ENCODE measurements around the gene ZNF146.
"Not testable (repeated sequence)": the region's sequence is repeated elsewhere in the genome, so short reads cannot be mapped to it uniquely, and the experiment has no call there.

The ZNF146 gene

DNA sequence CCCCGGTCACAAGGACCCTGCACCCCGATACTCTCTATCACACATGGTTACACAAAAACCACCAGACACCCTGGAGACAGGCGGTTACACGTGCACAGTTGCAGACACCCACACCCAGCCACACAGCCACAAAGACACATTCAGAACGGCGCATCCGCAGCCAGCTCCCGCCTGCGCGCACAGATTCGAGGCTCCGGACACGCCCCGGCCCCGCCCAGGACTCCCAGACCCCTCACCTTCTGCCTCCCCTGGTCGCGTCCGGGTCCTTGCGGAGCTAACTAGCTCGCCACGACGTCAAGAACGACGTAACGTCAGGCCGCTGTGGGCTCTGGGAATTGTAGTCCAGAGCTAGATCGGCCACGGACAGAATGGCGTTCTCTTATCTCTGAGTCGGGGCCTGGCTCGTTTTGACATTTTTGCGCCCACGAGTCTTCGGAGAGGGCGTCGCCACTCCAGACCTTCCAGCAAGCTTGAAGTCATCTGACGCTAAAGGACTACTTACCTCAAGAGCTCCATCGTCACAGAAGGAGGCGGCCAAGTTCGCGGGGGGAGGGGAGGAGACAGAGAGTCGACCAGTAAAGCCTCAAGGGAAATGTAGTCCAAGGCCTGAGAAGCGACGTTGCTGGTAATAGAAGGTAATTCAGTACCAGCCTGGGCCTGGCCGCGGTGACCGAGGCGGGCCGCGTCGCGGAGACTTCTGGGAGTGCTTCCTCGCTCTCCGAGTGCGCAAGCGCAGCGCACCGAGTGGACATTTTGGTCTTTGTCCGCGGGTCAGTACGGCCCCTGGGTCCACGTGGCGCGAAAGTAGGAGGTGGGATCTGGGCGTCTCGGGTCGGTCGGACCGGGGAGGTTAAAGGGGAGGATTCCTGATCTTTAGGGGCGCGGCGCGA, at the start of gene ZNF146, which contains the start of gene ZNF565:
TSS of gene ZNF146 (plus strand) at position 721 of the 890 bp plus-strand sequence. CDS start 21,335 bp downstream, outside the sequence.
TSS of gene ZNF565 (minus strand) at position 280 of the 890 bp plus-strand sequence. CDS start 12,680 bp downstream, outside the sequence.
- in situ Hi-C loops (cut with MboI; ENCODE audit: low sequenced_read_pairs) = no loop called here

DNA sequence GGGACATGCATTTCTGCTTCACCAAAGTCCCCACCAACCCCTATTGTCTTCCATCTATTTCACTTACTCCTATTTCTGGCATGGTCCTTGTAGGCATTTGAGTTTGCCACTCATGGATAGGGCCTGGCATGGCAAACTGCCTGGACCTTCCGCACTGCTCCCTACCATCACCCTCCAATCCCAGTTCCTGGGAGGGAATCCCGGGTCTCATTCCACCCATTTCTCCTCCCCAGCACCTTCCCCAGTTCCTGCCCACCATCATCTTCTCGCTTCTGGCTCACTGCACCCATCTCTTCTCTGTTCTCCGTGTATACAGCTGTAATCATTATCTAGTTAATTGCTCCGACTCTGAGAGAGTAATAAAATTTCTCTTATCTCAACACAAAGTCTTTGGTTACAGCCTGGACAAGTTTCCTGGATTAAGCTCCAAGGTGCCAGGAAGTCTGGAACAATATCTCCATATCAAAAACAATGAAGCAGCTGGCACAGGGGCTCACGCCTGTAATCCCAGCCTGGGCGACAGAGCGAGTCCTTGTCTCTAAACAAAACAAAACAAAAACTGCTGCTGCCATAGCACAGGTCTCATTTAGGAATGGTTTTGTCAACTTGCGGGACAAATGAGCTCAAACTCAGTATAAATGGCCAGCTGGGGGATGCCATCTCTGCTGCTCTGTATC, 45.7 kb upstream of the ZNF146 start:
- in situ Hi-C loops (cut with MboI; ENCODE audit: low sequenced_read_pairs) = no loop called here

DNA sequence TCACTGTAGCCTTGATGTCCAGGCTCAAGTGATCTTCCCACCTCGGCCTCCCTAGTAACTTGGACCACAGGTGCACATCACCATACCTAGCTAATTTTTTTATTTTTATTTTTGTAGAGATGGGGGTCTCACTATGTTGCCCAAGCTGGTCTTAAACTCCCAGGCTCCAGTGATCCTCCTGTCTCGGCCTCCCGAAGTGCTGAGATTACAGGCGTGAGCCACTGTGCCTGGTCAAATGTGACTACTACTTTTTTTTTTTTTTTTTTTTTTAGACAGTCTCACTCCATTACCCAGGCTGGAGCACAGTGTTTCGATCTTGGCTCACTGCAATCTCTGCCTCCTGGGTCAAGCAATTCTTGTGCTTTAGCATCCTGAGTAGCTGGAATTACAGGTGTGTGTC, 42.1 kb upstream of the ZNF146 start:
- in situ Hi-C loops (cut with MboI; ENCODE audit: low sequenced_read_pairs) = no loop called here

DNA sequence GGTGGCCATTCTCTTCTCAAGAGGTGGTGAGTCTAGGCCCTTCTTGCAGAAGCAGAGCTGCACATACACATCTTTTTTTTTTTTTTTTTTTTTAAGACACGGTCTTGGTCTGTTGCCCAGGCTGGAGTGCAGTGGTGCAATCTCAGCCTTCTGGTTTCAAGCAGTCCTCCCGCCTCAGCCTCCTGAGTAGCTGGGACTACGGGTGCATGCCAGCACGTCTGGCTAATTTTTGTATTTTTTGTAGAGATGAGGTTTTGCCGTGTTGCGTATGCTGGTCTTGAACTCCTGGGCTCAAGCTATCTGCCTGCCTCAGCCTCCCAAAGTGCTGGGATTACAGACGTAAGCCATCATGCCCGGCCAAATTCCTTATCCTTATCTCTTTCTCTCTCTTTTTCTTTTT, 41.1 kb upstream of the ZNF146 start:
- in situ Hi-C loops (cut with MboI; ENCODE audit: low sequenced_read_pairs) = not testable (repeated sequence)

DNA sequence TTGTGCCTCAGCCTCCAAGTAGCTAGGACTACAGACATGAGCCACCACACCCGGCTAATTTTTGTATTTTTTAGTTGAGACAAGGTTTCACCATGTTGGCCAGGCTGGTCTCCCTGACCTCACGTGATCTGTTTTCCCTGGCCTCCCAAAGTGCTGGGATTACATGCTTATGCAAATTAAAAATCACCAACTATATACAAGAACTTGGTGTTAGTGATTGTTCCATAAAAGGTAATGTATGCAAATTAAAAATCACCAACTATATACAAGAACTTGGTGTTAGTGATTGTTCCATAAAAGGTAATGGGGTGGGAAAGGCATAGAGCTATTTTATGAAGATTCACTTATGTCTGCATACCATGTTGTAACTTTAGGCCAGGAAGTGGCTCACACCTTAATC, 35.8 kb upstream of the ZNF146 start:
- in situ Hi-C loops (cut with MboI; ENCODE audit: low sequenced_read_pairs) = not testable (repeated sequence)

DNA sequence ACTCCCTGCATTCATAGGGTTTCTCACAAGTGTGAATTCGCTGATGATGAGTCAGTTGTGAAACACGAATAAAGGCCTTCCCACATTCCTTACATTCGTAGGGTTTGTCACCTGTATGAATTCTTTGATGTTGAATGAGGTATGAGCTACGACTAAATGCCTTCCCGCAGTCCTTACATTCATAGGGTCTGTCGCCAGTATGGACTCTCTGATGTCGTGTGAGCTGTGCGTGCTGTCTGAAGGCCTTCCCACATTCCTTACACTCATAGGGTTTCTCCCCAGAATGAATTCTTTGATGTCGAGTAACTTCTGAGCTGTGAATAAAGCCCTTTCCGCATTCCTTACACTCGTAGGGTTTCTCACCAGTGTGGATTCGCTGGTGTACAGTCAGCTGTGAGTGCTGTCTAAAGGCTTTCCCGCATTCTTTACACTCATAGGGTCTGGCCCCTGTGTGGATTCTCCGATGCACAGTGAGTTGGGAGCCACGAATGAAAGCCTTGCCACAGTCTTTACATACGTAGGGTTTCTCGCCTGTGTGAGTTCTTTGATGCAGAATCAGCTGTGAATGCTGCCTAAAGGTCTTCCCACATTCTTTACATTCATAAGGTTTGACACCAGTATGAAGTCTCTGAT, 32.2 kb upstream of the ZNF146 start:
- in situ Hi-C loops (cut with MboI; ENCODE audit: low sequenced_read_pairs) = no loop called here

DNA sequence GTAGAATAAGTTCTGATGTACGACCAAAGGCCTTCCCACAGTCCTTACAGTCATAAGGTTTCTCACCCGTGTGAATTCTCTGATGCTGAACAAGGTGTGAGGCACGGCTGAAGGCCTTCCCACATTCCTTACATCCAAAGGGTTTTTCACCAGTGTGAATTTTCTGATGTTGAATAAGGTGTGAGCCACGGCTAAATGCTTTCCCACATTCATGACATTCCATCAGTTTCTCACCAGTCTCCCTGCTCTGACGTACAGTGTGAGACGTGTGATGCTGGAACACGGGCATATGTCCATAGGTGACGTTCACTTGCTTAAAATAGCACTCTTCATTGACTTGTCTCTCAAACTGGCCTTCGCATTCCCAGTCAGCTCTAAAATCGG, 31.7 kb upstream of the ZNF146 start:
- in situ Hi-C loops (cut with MboI; ENCODE audit: low sequenced_read_pairs) = no loop called here

DNA sequence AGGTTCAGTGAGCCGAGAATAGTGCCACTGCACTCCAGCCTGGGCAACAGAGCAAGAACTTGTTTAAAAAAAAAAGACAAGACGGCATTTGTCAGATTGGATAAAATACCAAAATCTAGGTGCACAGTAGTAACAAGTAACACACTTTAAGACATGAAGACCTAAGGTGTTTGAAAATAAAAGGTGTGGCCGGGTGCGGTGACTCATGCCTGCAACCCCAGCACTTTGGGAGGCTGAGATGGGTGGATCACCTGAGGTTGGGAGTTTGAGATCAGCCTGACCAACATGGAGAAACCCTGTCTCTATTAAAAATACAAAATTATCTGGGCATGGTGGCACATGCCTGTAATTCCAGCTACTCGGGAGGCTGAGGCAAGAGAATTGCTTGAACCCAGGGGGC, 28.2 kb upstream of the ZNF146 start:
- in situ Hi-C loops (cut with MboI; ENCODE audit: low sequenced_read_pairs) = not testable (repeated sequence)

DNA sequence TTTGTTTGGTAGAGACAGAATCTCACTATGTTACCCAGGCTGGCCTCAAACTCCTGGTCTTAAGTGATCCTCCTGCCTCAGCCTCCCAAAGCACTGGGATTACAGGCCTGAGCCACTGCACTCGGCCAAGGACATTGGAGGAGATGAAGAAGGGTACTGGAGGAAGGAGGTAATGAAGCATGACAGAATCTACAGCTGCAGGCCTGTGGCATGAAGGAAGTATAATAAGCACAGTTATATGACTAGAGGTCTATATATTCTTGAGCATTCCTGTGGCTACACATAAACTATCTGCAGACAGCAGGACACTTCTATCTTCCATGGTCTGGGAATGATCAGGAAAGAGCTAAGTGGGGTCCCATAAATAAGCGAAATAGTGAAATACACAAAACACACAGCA, 18.7 kb upstream of the ZNF146 start:
- in situ Hi-C loops (cut with MboI; ENCODE audit: low sequenced_read_pairs) = no loop called here

DNA sequence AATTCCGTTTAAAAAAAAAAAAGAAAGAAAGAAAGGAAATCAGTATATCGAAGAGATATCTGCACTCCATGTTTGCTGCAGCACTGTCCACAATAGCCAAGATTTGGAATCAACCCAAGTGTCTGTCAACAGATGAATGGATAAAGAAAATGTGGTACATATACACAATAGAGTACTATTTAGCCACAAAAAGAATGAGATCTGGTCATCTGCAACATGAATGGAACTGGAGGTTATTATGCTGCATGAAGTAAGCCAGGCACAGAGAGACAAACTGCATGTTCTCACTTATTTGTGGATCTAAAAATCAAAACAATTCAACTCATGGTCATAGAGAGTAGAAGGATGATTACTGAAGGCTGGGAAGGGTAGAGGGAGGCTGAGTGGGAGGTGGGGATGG, 16.8 kb upstream of the ZNF146 start:
- in situ Hi-C loops (cut with MboI; ENCODE audit: low sequenced_read_pairs) = no loop called here

DNA sequence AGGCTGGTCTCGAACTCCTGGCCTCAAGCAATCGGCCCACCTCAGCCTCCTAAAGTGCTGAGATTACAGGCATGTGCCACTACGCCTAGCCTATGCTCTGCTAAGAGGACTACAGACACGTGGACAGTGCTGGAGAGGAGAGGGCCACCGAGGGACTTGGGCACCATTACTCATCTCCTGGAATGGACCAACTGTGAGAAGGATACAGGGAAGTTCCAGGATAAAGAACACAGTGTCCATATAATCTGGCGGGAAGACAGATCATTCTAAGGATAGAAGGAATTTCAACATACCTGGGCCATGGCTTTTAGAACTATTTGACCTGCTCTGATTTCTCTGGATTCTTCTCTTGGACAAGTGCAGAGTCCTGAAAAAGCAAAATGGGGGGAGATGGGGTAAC, 13.2 kb upstream of the ZNF146 start:
- in situ Hi-C loops (cut with MboI; ENCODE audit: low sequenced_read_pairs) = no loop called here

DNA sequence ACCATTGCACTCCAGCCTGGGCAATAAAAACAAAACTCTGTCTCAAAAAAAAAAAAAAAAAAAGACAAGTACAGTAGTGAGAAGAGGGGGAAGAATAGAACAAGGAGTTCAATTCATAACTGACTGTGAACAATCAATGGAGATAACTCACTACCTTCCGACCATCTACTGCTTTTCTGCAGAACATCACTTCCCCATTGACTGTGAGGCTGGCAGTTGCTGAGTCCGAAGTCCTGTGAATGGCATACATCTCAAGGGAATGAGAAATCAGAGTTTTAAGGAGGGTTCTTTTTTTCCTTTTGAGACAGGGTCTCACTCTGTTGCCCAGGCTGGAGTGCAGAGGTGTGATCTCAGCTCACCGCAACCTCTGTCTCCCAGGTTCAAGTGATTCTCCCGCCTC, 11.6 kb upstream of the ZNF146 start:
- in situ Hi-C loops (cut with MboI; ENCODE audit: low sequenced_read_pairs) = no loop called here

DNA sequence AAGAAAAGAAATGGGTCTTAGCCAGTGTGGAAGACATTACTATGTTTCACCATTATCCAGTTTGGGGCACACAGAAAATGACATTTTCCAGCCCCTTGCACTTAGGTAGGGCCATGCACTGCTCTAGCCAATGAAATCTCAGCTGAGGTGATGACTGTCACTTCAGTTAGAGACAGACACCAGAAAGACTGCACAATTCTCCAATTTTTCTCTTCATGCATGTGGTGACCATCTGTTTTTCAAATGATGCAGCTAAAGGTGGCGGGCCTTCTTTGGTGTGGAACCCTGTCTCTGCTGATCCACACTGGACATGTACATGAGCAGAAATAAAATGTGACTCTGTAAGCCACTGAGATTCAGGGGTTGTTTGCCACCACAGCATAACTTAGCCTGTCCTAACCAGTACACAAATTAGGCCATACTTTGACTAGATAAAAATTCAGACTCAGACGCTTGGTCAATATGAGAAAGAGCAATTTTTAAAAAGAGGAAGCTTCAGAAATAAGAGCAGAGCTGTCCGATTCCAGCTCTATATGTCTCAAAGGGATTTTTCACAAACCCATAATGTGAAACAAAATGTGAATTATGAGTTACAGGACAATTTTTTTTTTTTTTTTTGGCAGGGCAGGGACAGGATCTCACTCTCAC, 7.2 kb upstream of the ZNF146 start:
- in situ Hi-C loops (cut with MboI; ENCODE audit: low sequenced_read_pairs) = no loop called here

DNA sequence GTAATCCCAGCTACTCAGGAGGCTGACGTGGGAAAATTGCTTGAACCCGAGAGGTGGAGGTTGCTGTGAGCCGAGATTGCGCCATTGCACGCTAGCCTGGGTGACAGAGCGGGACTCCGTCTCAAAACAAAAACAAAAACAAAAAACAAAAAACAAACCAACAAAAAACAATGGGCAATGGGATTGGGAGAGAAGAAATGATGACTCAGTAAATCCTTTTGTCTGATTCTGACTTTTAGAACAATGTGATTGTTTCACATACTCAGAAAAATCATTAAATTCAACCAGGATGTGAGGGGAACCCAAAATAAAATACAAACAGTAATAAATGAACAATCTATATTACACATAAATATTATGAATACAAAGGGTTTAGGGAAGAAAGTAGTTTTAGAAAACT, 5.5 kb upstream of the ZNF146 start:
- in situ Hi-C loops (cut with MboI; ENCODE audit: low sequenced_read_pairs) = no loop called here

DNA sequence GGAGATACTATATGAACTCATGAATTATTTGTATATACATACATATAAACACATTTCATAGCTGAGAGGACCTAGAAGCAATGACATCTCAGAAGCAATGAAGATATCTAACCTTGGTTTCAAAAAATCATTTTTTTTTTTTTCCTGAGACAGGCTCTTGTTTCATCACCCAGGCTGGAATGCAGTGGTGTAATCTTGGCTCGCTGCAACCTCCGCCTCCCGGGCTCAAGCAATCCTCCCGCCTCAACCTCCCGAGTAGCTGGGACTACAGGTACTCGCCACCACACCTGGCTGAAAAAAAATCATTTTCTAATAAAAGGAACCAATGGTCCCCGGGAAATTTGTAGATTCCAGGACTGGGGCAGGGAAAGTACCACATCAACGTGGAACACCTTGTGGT, 4.4 kb upstream of the ZNF146 start:
- in situ Hi-C loops (cut with MboI; ENCODE audit: low sequenced_read_pairs) = no loop called here

DNA sequence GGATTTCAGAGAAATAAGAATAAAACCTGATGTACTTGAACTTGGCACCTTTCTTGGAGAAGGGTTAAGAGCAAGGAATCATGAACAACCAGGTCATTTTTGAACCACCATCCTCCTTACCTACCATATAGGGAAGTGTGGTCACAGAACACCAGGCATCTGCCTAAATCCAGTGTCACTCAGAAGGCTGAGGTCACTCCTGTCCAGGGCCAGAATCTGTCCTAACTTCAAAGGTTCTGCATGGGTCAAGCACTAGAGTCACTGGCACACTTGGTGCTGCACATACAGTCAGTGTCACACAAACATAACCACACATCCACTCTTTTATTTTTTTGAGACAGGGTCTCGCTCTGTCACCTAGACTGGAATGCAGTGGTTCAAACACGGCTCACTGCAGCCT, 2.0 kb upstream of the ZNF146 start:
- in situ Hi-C loops (cut with MboI; ENCODE audit: low sequenced_read_pairs) = no loop called here

DNA sequence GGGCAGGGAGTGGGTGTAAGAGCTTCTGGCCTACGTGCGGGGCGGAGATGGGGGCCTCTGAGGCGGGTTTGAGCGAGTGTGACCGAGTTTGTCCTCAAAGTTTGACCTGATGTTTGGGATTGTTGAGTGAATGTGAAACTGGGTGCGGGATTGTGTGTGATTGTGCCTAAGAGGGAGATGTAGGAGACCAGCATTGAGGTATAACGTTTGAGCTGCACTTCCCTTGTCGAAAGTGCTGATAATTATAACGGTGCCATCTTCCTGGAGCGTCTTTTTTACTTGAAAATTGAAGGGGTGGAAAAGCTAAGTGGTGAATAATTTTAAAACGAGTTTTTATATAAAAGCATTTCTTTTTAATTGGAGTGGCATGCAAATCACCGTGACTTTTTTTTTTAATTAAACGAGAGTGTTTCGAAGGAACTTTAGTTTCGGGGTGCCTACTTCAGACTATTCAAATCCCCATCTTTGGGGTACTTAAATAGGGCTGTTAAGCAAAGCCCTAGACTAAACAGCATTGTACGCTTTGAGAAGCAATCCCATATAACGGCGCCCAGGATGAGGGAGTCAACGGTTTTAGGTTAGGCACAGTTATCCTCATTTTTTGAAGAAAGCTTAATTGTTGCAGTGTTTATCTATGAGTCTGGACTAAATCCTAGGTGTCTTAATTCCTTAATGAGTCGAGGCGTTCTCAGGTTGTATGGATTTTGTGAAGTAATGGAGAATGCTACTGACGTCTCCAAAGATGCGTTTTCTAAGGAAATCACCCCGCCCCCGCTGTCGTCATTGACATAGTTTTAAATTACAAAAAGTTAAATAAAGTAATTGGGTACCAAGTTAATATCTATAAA, 594 bp downstream of the ZNF146 start:
- in situ Hi-C loops (cut with MboI; ENCODE audit: low sequenced_read_pairs) = no loop called here

DNA sequence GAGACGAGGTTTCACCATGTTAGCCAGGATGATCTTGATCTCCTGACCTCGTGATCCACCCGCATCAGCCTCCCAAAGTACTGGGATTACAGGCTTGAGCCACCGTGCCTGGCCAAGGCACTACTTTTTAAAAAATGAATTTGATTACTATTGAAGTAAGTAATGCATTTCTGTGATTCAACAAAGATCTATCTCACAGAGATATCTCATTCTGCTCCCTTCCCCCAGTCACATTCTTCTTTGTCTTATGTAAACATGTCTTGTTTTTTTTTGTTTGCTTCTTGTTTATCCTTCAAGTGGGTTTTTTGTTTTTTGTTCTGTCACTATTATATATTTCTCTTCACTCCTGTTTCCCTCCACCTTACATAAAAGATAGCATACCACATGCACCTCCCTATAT, 6.6 kb downstream of the ZNF146 start:
- in situ Hi-C loops (cut with MboI; ENCODE audit: low sequenced_read_pairs) = no loop called here

DNA sequence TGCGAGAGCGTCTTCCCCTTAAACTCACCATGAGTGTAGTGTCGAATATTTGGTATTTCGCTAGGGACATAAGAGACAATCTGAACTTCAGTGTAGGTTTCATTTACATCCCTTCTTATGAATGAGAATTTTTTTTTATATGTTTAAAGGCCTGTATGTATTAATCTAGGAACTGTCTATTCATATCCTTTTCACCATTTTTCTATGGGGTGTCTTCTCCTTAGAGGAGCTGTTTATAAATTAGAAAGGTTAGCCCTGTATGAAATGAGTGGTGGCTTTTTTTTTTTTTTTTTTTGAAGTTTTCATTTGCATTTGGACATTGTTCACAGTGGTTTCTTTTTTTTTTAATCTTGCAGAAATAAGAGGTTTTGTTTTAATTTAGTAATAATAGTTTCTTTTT, 7.6 kb downstream of the ZNF146 start:
- in situ Hi-C loops (cut with MboI; ENCODE audit: low sequenced_read_pairs) = no loop called here

DNA sequence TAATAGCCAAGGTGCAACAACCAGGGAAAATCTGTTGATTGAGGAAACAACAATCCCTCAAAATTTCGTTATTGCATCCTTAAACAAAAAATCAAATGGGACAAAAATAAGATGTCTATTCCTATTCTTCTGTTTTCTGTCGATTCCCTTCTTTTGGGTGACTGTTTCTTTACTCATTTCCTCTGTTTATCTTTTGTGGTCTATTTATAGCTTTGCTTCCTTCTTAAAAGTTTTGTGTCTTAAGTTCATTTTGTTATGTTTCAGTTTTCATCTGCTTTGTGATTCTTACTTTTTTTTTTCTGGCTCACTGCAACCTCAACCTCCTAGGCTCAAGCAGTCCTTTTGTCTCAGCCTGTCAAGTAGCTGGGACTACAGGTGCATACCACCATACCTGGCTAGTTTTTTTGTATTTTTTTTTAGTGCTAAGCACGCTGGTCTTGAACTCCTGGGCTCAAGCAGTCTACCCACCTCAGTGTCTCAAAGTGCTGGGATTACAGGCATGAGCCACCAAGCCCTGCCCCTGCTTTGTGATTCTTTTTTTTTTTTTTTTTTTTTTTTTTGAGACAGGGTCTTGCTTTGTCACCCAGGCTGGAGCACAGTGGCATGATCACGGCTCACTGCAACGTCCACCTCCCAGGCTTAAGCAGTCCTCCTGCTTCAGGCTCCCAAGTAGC, 10.4 kb downstream of the ZNF146 start:
- in situ Hi-C loops (cut with MboI; ENCODE audit: low sequenced_read_pairs) = no loop called here
